ENCODE measurements around the gene INTS3.

Gene INTS3

GRCh38 chr1:153799016-153799415 is 71.2 kb downstream of the INTS3 start:
- DNase-seq, result no peak

GRCh38 chr1:153799566-153800465 is 72.0 kb downstream of the INTS3 start:
- DNase-seq, result no peak

- no peak for DNase-seq
These were observed 72.7 kb downstream of the INTS3 start for GRCh38 chr1:153800516-153800915.

- no peak for DNase-seq
These were observed 73.3 kb downstream of the INTS3 start for GRCh38 chr1:153801028-153801625.

GRCh38 chr1:153801786-153802697 is 74.2 kb downstream of the INTS3 start:
- no peak for DNase-seq

- DNase-seq, result no peak
These were observed 75.7 kb downstream of the INTS3 start for GRCh38 chr1:153803470-153804056.

- no peak for DNase-seq
These were observed 76.3 kb downstream of the INTS3 start for GRCh38 chr1:153804112-153804511.

- DNase-seq, result peak; percentile 47 to 54
These were observed 77.3 kb downstream of the INTS3 start for GRCh38 chr1:153805042-153805745.

GRCh38 chr1:153805886-153806719 is 78.3 kb downstream of the INTS3 start:
- DNase-seq, result no peak

- DNase-seq, result no peak
These were observed 88.5 kb downstream of the INTS3 start for GRCh38 chr1:153816283-153816889.

GRCh38 chr1:153818876-153819275 is 91.0 kb downstream of the INTS3 start:
- no peak for DNase-seq

All from activated CD4-positive, alpha-beta T cell treated with anti-CD3 and anti-CD28 coated beads for 4 hours (primary cell).